Stomach smooth muscle (tissue), 2 donors: ENCODE measurements around the gene MRGPRX2.

ENCODE experiments used
- H3K27ac ChIP-seq: one replicate; pipeline ENCODE4 v1.7.0; 2013; ENCODE audit warnings: mild to moderate bottlenecking, low read length, inconsistent platforms
- H3K27me3 ChIP-seq, 2 donors: one replicate each; pipeline ENCODE4 v1.7.0; 2013; ENCODE audit warnings: low read length in 2 of 2; ENCODE audit not compliant: insufficient read depth in 2 of 2, control insufficient read depth in 1 of 2
- H3K36me3 ChIP-seq, 2 donors: one replicate each; pipeline ENCODE4 v1.7.0; 2013; ENCODE audit warnings: low read length in 2 of 2; ENCODE audit not compliant: control insufficient read depth in 2 of 2, insufficient read depth in 2 of 2
- H3K4me1 ChIP-seq: one replicate; pipeline ENCODE4 v1.7.0; 2013; ENCODE audit warnings: low read length; ENCODE audit not compliant: control insufficient read depth, insufficient read depth
- H3K4me3 ChIP-seq, 2 donors: one replicate each; pipeline ENCODE4 v1.7.0; 2013; ENCODE audit warnings: low read length in 2 of 2
- H3K9ac ChIP-seq, 2 donors: one replicate each; pipeline ENCODE4 v1.7.0; 2013; ENCODE audit warnings: low read length in 2 of 2, mild to moderate bottlenecking in 1 of 2
- H3K9me3 ChIP-seq, 2 donors: one replicate each; pipeline ENCODE4 v1.7.0; 2013; ENCODE audit warnings: low read length in 2 of 2; ENCODE audit not compliant: control insufficient read depth in 2 of 2
- donor health status: healthy.
- donor health status: Pancreatic carcinoma.

Gene MRGPRX2

DNA sequence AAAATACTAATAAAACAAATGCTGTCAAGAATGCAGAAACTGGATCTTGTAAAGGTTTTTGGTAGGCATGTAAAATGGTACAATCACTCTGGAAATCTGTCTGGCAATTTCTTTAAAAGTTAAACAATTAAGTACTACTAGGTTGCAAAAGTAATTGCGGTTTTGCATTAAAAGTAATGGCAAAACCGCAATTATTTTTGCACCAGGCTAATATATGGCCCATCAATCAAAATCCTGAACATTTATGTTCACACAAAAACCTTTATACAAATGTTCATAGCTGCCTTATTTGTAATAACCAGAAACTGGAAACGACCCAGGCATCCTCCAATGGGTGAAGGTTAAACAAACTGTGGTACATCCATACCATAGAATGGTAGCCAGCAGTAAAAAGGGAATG is 31.8 kb upstream of the MRGPRX2 start:
- Histone ChIP-seq H3K27ac (no peak overlapping the region), H3K27me3 (peaks cover 3% of the 10 kb centered on the region in 2 donors), H3K36me3 (no peaks in the 10 kb centered on the region), H3K4me3 (no peak overlapping the region), H3K9ac (no peak overlapping the region), H3K4me1 (no peaks in the 10 kb centered on the region), H3K9me3 (peaks cover 0 to 2% of the 10 kb centered on the region in 2 donors)

DNA sequence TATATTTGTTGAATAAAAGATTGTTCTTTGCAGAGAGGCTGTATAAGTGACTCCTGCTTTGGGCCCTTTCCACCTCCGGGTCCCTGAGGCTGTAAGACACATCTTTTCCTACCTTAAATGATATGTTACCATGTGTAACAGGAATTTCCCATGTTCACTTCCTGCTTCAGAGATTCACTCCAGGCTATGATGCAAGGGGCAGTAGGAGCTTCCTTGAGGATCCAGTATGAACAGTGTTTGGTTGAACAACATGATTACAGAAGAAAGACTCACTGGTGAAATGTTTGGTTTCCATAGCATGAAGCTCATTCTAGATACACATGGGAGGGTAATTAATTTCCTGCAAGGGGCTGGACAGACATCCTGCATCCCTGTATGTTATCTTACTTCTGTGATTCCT is 30.8 kb upstream of the MRGPRX2 start:
- Histone ChIP-seq H3K36me3 (no peaks in the 10 kb centered on the region), H3K27ac (no peak overlapping the region), H3K9ac (no peak overlapping the region), H3K4me1 (no peaks in the 10 kb centered on the region), H3K27me3 (peaks cover 0 to 3% of the 10 kb centered on the region in 2 donors), H3K9me3 (peaks cover 0 to 2% of the 10 kb centered on the region in 2 donors), H3K4me3 (no peak overlapping the region)

DNA sequence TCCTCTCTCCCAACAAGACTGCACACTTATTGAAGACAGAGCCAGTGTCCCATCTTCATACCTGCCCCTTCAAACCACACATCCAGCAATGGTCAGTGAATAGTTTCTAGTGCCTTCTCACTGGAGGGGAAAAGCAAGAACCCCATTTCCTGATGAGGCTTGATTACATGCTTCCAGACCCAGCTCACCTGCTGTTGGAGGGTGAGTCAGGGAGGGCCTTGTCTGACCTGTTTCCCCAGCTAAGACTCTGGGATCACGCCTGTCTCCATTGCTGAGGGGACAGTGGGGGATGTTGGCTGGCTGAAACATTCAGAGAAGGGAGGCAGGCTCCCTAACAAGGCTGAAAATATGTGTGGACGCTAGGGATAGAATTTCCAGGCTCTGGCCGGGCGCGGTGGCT is 28.9 kb upstream of the MRGPRX2 start:
- H3K9me3 ChIP-seq, result peaks cover 0 to 2% of the 10 kb centered on the region in 2 donors
- no peak overlapping the region for H3K4me3 ChIP-seq
- no peak overlapping the region for H3K9ac ChIP-seq
- no peaks in the 10 kb centered on the region for H3K36me3 ChIP-seq
- peaks cover 0 to 3% of the 10 kb centered on the region in 2 donors for H3K27me3 ChIP-seq
- H3K27ac ChIP-seq, result no peak overlapping the region
- H3K4me1 ChIP-seq, result no peaks in the 10 kb centered on the region

DNA sequence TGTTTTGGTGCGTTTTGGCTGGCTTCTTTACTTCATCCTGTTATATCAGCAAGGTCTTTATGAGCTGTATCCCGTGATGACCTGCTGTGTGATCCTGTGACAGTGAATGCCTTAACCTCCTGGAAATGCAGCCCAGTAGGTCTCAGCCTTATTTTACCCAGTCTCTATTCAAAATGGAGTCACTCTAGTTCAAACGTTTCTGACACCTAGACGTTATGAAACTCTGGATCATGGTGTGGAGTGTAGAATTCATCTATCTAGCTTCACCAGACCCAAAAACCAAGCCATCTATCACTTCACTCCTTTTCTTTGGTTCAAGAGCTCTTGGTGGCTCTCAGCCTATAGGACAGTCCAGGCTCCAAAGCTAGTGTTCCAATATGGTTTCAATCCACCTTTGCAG is 28.3 kb upstream of the MRGPRX2 start:
- peaks cover 0 to 2% of the 10 kb centered on the region in 2 donors for H3K9me3 ChIP-seq
- no peak overlapping the region for H3K4me3 ChIP-seq
- H3K9ac ChIP-seq, result no peak overlapping the region
- H3K27ac ChIP-seq, result no peak overlapping the region
- no peaks in the 10 kb centered on the region for H3K36me3 ChIP-seq
- H3K27me3 ChIP-seq, result peaks cover 0 to 3% of the 10 kb centered on the region in 2 donors
- no peaks in the 10 kb centered on the region for H3K4me1 ChIP-seq

DNA sequence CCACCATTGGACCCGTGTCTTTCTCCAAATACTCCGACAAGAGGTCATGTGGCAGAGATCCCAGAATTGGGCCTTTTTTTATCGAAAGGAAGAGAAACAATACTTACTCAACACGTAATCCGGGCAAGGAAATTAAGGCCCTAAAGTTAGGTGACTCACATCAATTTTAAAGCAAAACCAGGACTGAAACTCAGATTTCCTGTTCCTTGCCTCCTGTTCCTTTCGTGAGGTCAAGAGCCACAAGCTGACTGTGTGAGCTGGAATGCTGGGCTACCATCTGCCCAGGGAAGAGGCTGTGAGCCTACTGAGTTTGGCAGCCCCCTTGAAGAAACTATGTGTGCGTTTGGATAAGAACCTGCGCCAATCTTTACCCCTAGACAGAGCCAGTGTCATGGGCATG is 27.1 kb upstream of the MRGPRX2 start:
- no peaks in the 10 kb centered on the region for H3K4me1 ChIP-seq

DNA sequence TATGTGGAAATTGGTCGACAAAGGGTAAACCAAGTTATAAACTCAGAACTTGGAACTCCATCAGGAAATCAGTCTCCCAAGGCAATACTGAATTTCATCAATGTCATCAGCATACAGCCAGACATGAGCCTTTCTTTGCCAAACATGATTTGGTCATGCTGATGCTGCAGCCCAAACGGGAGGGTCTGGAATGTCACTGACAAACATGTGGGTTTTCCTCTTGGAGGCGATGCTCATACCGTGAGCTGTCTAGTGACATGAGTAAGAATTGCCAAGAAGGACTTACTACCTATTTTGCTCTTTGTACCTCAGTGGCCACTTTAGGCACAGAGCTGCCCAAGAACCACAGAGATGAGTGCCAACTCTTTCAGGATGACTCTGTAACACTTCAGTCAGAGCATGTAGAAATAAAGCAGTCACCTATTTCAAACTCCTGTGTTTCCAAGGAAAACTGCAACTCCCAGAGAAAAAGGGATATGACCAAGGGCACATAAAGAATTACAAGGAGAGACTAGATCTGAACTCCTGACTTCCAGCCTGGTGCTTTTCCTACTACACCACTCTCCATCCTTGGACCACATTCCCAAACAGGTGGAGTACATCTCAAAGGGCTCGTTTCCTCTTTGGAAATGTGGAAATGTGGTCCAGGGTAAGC is 24.3 kb upstream of the MRGPRX2 start:
- Histone ChIP-seq H3K9ac (no peak overlapping the region), H3K36me3 (no peaks in the 10 kb centered on the region), H3K4me1 (no peaks in the 10 kb centered on the region), H3K27ac (no peak overlapping the region), H3K4me3 (no peak overlapping the region), H3K27me3 (no peaks in the 10 kb centered on the region), H3K9me3 (no peaks in the 10 kb centered on the region)

More for the DNA sequence above, 27.1 kb upstream of the MRGPRX2 start:
- Histone ChIP-seq H3K9me3 (peaks cover 0 to 2% of the 10 kb centered on the region in 2 donors), H3K27me3 (peaks cover 0 to under 1% of the 10 kb centered on the region in 2 donors), H3K9ac (no peak overlapping the region), H3K4me3 (no peak overlapping the region), H3K36me3 (no peaks in the 10 kb centered on the region), H3K27ac (no peak overlapping the region)

DNA sequence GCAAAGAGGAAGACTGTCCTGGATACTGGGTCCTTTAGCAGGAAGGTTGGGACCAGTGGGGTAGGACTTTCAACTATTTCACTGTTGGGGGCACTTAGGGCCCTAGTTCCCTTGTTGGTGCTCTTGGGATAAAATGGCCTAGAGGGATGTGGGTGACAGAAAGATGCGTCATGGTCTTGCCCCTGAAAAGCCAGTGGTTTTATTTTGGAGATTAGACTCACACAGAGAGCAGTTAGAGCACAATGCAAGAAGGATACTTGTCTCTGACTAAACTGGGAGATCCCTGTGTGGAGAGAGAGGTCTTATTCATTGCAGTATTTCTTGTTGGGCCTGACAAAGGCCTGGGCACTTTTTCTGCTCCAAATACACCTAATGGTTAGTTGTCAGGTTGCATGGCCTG is 22.6 kb upstream of the MRGPRX2 start:
- peaks cover 3% of the 10 kb centered on the region for H3K4me1 ChIP-seq

DNA sequence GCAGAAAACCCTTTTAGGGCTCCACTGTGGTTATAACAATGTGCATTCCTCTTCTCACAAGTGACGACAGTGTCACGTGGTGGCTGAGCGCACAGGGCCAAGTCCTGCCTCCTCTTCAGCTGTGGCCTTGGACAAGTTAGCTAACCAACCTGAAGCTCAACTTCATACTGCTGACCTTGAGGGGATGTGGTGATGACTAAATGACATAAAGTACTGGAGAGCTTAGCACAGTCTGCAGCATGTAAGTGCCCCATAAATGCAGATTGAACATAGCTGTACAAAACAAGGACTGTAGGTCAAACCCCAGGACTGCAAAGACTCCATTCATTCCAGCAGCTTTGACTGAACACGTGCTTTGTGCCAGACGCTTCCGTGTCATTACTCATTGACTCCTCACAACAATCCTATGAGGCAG is 20.1 kb upstream of the MRGPRX2 start:
- H3K9me3 ChIP-seq, result no peaks in the 10 kb centered on the region
- peaks cover 3% of the 10 kb centered on the region for H3K4me1 ChIP-seq
- no peaks in the 10 kb centered on the region for H3K27me3 ChIP-seq
- no peak overlapping the region for H3K4me3 ChIP-seq
- H3K27ac ChIP-seq, result no peak overlapping the region
- no peaks in the 10 kb centered on the region for H3K36me3 ChIP-seq
- no peak overlapping the region for H3K9ac ChIP-seq

More for the DNA sequence above, 22.6 kb upstream of the MRGPRX2 start:
- Histone ChIP-seq H3K27ac (no peak overlapping the region), H3K36me3 (no peaks in the 10 kb centered on the region), H3K9me3 (no peaks in the 10 kb centered on the region), H3K27me3 (no peaks in the 10 kb centered on the region), H3K9ac (no peak overlapping the region), H3K4me3 (no peak overlapping the region)

DNA sequence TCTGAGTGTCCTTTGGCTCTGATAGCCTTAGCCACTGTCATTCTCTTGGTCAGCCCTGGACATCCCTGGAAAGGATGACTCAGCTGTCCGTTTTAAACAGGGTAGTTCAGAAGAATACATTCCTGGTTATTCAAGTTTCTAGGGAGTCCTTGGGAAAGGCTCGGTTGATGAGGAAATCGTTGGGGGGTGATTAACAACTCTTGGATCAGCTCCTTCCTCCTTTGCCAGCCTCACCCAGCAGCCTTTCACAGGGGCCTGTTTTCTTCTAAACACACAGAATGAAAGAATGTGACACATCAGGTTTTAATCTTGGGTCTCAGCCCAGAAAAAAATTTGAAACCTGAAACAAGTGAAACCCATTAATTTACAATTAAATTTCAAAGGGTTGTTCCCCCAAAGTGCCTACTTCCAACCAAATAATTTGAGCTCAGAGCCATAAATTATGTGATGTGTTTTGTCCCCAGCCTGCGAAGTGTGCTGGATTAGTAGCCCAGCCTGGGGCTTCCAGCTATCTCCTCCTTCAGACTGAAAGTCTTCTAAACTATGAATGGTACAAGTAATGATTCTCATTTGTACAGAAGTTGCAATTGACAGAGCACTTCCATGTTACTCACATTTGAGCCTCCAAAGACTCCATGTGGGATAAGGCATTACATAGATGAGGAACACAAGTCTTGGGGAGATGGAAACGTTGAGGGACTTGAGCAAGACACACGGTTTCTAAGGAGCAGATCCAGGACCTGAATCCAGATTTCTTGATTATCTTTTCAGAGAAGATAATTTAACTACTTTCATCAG is 19.3 kb upstream of the MRGPRX2 start:
- H3K9ac ChIP-seq, result no peak overlapping the region
- H3K9me3 ChIP-seq, result no peaks in the 10 kb centered on the region
- H3K36me3 ChIP-seq, result no peaks in the 10 kb centered on the region
- H3K4me3 ChIP-seq, result no peak overlapping the region
- no peak overlapping the region for H3K27ac ChIP-seq
- no peaks in the 10 kb centered on the region for H3K27me3 ChIP-seq
- H3K4me1 ChIP-seq, result peaks cover 3% of the 10 kb centered on the region

DNA sequence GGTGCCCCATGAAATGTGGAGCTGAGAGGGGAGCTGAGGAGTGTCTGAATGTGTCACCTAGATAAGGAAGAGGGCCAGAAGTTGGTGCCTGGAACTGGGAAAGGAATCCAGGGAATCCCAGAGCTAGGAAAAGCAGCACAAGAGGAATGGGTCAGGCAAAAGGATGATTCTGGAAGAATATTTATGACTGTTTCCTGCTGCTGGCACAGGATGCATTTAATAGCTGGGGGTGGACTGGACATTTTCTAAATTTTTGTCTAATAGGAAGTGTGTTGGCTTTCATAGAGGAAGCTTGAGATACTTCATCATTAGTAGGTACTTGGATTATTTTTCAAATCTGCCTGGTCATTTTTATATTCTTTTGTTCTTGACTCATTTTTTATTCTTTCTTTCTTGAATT is 17.4 kb upstream of the MRGPRX2 start:
- no peak overlapping the region for H3K27ac ChIP-seq
- H3K4me1 ChIP-seq, result peaks cover 3% of the 10 kb centered on the region
- no peaks in the 10 kb centered on the region for H3K36me3 ChIP-seq
- H3K9me3 ChIP-seq, result no peaks in the 10 kb centered on the region
- H3K27me3 ChIP-seq, result no peaks in the 10 kb centered on the region
- no peak overlapping the region for H3K9ac ChIP-seq
- H3K4me3 ChIP-seq, result no peak overlapping the region
